HepG2 (cell line): ENCODE results near the gene MNX1. TPM values are rescaled to one million over a fixed set of nuclear protein-coding genes. Genes with fewer than 3 reads are reported as not detected.
A peak's percentile ranks its signal among the peaks of the same experiment; 100 is the strongest.

ENCODE experiments used
- ATAC-seq: fragments of 200-7000 bp; cut with Tn5 transposase; 3 replicates; pipeline ENCODE4 v1.9.1; 2020; ENCODE audit warnings: mild to moderate bottlenecking, moderate library complexity
- BruUV-seq: library from RNA; stranded (reverse); fragments of 400-500 nt; replicated peaks from 2 replicates; lab custom pipeline; 2021; lab: Mats Ljungman, UMichigan
- CTCF ChIA-PET: fragments of 300-600 bp; formaldehyde crosslinking; extraction: SDS; loops from one replicate; lab custom pipeline; 2021; ENCODE audit warnings: low total read pairs, inconsistent platforms, low intra/inter-chr PET ratio; lab: Yijun Ruan, JAX
- POLR2A ChIA-PET: fragments of 350-600 bp; sonication (Branson Sonifier 250); formaldehyde crosslinking; loops from one replicate; lab custom pipeline; 2020; ENCODE audit warnings: antibody characterized with exemption, inconsistent platforms; lab: Yijun Ruan, JAX
- DNase-seq: peaks from one replicate; pipeline ENCODE4 v3.0.0-alpha.2; 2015; ENCODE audit warnings: low spot score
- FAIRE-seq: peaks from 3 replicates; lab custom pipeline; 2011; peaks lifted over from hg19 to GRCh38; lab: Jason Lieb, UNC
- H2AFZ ChIP-seq: one replicate; pipeline ENCODE4 v1.6.1; 2011; ENCODE audit warnings: low read length, inconsistent platforms
- H3K27ac ChIP-seq: fragments of 300-600 bp; 3 replicates; pipeline ENCODE4 v1.8.0; 2011; ENCODE audit warnings: mixed run types, mild to moderate bottlenecking, mixed read lengths, low read length, inconsistent platforms; ENCODE audit not compliant: insufficient read depth; ENCODE audit errors: extremely low read length
- H3K27me3 ChIP-seq, 2 experiments: fragments of 200-600 bp in 1 of 2; 2 replicates in 1 of 2; 3 replicates in 1 of 2; pipeline versions ENCODE4 v1.6.0 to v1.8.0; 2011; ENCODE audit warnings: low read length in 2 of 2, mild to moderate bottlenecking in 2 of 2, moderate library complexity in 2 of 2, inconsistent platforms in 1 of 2; ENCODE audit not compliant: insufficient read depth in 2 of 2, control insufficient read depth in 1 of 2
- H3K36me3 ChIP-seq, 2 experiments: fragments of 200-600 bp in 1 of 2; replicated peaks in 1 of 2; 2 replicates in 1 of 2; 3 replicates in 1 of 2; pipeline versions ENCODE4 v1.5.1 to v1.8.0; 2011; ENCODE audit warnings: low read length in 2 of 2, inconsistent platforms in 1 of 2; ENCODE audit not compliant: insufficient read depth in 2 of 2, control insufficient read depth in 1 of 2
- H3K4me1 ChIP-seq: 2 replicates; pipeline ENCODE4 v1.5.1; 2012; ENCODE audit warnings: low read length, inconsistent platforms; ENCODE audit not compliant: insufficient read depth
- H3K4me2 ChIP-seq: 2 replicates; pipeline ENCODE4 v1.6.0; 2011; ENCODE audit warnings: low read depth, low read length, inconsistent platforms
- H3K4me3 ChIP-seq, 3 experiments: fragments of 200-600 bp in 1 of 3; sonication (generic), shearing (Covaris generic) in 1 of 3; replicated peaks in 1 of 3; 2 replicates each; pipeline ENCODE4 v1.5.1; 2011 to 2016; ENCODE audit warnings: low read length in 3 of 3, inconsistent platforms in 2 of 3, low read depth in 2 of 3, mild to moderate bottlenecking in 2 of 3, control low read depth in 1 of 3, mixed read lengths in 1 of 3; ENCODE audit not compliant: insufficient read depth in 1 of 3
- H3K79me2 ChIP-seq: one replicate; pipeline ENCODE4 v1.6.1; 2011; ENCODE audit warnings: low read length, inconsistent platforms; ENCODE audit not compliant: insufficient read depth
- H3K9ac ChIP-seq: 2 replicates; pipeline ENCODE4 v1.6.0; 2011; ENCODE audit warnings: mild to moderate bottlenecking, low read depth, low read length, inconsistent platforms; ENCODE audit not compliant: insufficient read depth
- H3K9me3 ChIP-seq: 2 replicates; pipeline ENCODE4 v1.5.1; 2012; ENCODE audit warnings: mild to moderate bottlenecking, low read length
- H4K20me1 ChIP-seq: 2 replicates; pipeline ENCODE4 v1.6.0; 2011; ENCODE audit warnings: inconsistent platforms, mild to moderate bottlenecking, low read length, moderate library complexity; ENCODE audit not compliant: insufficient read depth
- CBX2 ChIP-seq, 2 experiments: fragments of 200-600 bp in 1 of 2; sonication (generic); formaldehyde crosslinking in 1 of 2; IDR thresholded peaks; 2 replicates each; pipeline versions ENCODE4 v1.7.0 to v1.8.1; 2018 to 2022; ENCODE audit warnings: low read depth in 2 of 2, low read length in 1 of 2, mild to moderate bottlenecking in 1 of 2, missing genetic modification reagents in 1 of 2
- GABPA ChIP-seq, 2 experiments: IDR thresholded peaks; 2 replicates each; pipeline ENCODE4 v1.6.1; 2011 to 2016; ENCODE audit warnings: low read depth in 2 of 2, low read length in 1 of 2, missing biosample characterization in 1 of 2, missing genetic modification characterization in 1 of 2
- GABPB1 ChIP-seq: IDR thresholded peaks from 2 replicates; pipeline ENCODE4 v1.6.1; 2016; ENCODE audit warnings: mild to moderate bottlenecking, missing genetic modification reagents, moderate library complexity, missing compliant biosample characterization
- MNT ChIP-seq: fragments of 450-650 bp; IDR thresholded peaks from 2 replicates; pipeline ENCODE4 v1.6.1; 2016
- MXD4 ChIP-seq: IDR thresholded peaks from 2 replicates; pipeline ENCODE4 v1.6.1; 2016; ENCODE audit warnings: mild to moderate bottlenecking, missing biosample characterization, missing genetic modification reagents
- RNF2 ChIP-seq: fragments of 450-650 bp; conservative IDR thresholded peaks from 2 replicates; pipeline ENCODE4 v1.6.1; 2016; ENCODE audit warnings: low read depth
- TOPORS ChIP-seq: sonication (generic); formaldehyde crosslinking; IDR thresholded peaks from 2 replicates; pipeline ENCODE4 v1.8.0; 2023; ENCODE audit warnings: mild to moderate bottlenecking, missing genetic modification reagents
- ZBTB42 ChIP-seq: sonication (generic); formaldehyde crosslinking; IDR thresholded peaks from 2 replicates; pipeline ENCODE4 v1.5.0; 2020; ENCODE audit warnings: mild to moderate bottlenecking, missing genetic modification reagents
- ZFP91 ChIP-seq: sonication (generic); formaldehyde crosslinking; IDR thresholded peaks from 2 replicates; pipeline ENCODE4 v1.9.0; 2022; ENCODE audit warnings: missing genetic modification reagents, mild to moderate bottlenecking, borderline replicate concordance
- WGBS: methylation state at CpG from one replicate; pipeline ENCODE4 v1.1.6; 2017; ENCODE audit warnings: low lambda C conversion rate; 5-methylcytosine and 5-hydroxymethylcytosine counted together
- in situ Hi-C: cut with HindIII; loops from 2 replicates; pipeline ENCODE4 v1.10.0; 2017; ENCODE audit warnings: low pct_unique_long_range_greater_than_20kb; ENCODE audit not compliant: extremely low pct_ligation_motif_present
- intact Hi-C: fragments of 100-400 bp; cut with micrococcal nuclease; formaldehyde crosslinking; loops from one replicate; pipeline ENCODE4 v1.10.0; 2022; ENCODE audit not compliant: unreplicated experiment
- polyA plus RNA-seq, 8 experiments: library from polyadenylated mRNA; depleted of rRNA in 3 of 8; stranded (reverse) in 7 of 8; unstranded in 1 of 8; fragments of >200 nt; fragmentation: Illumina TruSeq in 4 of 8; extraction: Trizol in 4 of 8; gene quantifications; 2 replicates each; pipeline versions ENCODE4 v1.2.1 to v1.2.3, GENCODE V29; 2011 to 2016; ENCODE audit warnings: low read depth in 4 of 8, missing spikeins in 1 of 8, mixed read lengths in 1 of 8; ENCODE audit not compliant: insufficient read depth in 1 of 8
- total RNA-seq, 5 experiments: library from RNA; depleted of rRNA; stranded (reverse); fragments of >200 nt; fragmentation: Illumina TruSeq; extraction: Trizol; gene quantifications; 2 replicates each; pipeline ENCODE4 v1.2.3, GENCODE V29; 2016; ENCODE audit warnings: low read depth in 1 of 5
- TF ChIP-seq, protein P1 (sequence below): sonication (generic); formaldehyde crosslinking; IDR thresholded peaks from 2 replicates; pipeline ENCODE4 v1.4.0; 2020; ENCODE audit warnings: missing genetic modification reagents

The MNX1 gene
- total and polyA plus RNA-seq, 2 of the 13 experiments (the other 11 are each of a cell fraction or from before 2014, with no cell fraction given): 0.94 to 6.1 TPM

DNA sequence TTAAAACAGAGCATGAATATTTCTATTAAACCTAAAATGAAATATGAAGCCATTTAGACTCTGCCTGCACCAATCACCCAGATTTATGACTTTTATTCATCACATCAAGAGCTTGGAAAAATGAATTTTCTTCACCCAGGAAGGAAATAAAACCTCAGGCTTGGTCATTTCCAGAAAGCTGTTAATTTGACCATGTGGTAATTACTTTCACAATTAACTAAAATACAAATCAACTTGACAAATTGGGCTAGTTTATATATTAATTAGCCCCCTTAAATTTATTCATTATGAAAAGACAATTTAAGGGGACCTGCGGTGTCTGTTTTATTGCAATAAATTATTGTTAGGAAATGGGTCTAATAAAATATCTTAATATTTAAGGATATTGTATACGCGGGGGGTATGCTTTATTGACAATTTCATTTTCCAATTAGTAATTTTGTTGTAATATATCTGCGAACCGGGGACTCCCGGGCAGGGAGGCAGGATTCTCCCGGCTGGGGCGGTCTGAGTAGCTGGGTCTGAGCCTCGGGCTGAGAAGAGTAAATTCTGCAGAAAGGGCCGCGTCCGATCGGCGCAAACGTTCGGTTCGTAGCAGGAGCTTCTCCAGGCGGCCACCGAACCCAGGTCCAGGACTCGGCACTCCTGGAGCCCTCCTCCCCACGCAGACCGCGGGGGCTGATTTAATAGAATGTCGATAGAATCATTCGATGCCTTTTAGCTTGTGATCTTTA lies 9.4 kb upstream of the MNX1 start:
- ATAC-seq (no peak), DNase-seq (no peak), FAIRE-seq (no peak)
- POLR2A ChIA-PET: no interaction called here
- Histone ChIP-seq H3K79me2 (no peaks in the 10 kb centered on the region), H3K9me3 (no peaks in the 10 kb centered on the region), H4K20me1 (peaks cover 8% of the 10 kb centered on the region; the same call in 1 of the 2 replicates), H2AFZ (no peak overlapping the region), H3K27ac (no peak overlapping the region), H3K4me1 (peaks cover 42% of the 10 kb centered on the region), H3K36me3 (no peaks in the 10 kb centered on the region), H3K4me2 (no peak overlapping the region), H3K9ac (no peak overlapping the region), H3K4me3 (no peak overlapping the region; a peak in 1 of 6 replicates), H3K27me3 (peaks cover 20 to 96% of the 10 kb centered on the region in 2 experiments; a peak in 4 of 5 replicates)
- CTCF ChIA-PET: no interaction called here
- no TSS peak for BruUV-seq
- 58% methylated on average over 24 of the region's 25 CpGs for WGBS
- in situ Hi-C loops (no loop called here), intact Hi-C loops (loop anchor here (10.0 kb wide), 1 partner anchor 115 kb away; the partner anchor contains the start of gene UBE3C)
- peak; percentile 52; the same call in 1 of the 2 replicates for TF ChIP-seq CBX2 (IDR thresholded peaks at IDR 0.05; ENCODE audit: low read depth, low read length)
- no peak for TF ChIP-seq CBX2 (CRISPR knock-in tag; IDR thresholded peaks at IDR 0.05; ENCODE audit: low read depth)
- TF ChIP-seq RNF2: 0 out of 2 replicates have a peak, but pooled peaks have one; percentile 41
- no peak for TF ChIP-seq MXD4 (CRISPR knock-in tag)

DNA sequence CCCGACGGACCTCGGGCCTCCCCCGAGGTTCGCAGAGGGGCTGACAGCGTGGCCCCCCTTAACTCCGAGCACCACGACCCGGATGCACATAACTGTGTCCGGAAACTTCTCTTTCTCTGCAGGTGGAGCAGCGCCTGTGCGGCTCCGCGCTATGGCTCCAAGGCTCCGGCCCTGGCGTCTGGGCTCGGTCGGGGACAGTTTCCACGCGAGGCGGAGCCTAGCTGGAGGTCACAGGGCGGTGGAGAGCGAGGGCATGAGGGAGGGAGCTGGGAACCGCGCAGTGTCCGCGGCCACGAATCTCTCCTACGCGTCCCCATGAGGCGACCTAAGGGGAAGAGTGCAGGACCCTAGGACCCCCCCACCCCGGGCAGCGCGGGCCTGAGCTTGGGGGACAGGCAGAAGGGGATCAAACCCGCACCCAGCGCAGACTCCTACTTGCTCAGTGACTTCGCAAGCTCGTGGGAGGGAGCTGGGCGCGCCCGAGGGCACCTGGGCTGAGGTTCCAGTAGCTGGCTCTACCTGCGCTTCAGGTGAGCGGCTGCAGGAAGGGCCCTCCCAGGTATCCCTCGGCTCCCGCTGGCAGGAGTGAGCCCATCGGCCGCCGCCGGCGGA lies 8.6 kb upstream of the MNX1 start:
- ATAC-seq (no peak), DNase-seq (no peak), FAIRE-seq (no peak)
- in situ Hi-C loops: no loop called here
- no TSS peak for BruUV-seq
- 17% methylated on average over 17 of the region's 50 CpGs for WGBS
- Histone ChIP-seq H3K4me3 (peak overlapping the region; percentile 7 to 39 (median 14); a peak in 3 of 6 replicates), H3K79me2 (no peaks in the 10 kb centered on the region), H4K20me1 (peaks cover 8% of the 10 kb centered on the region; the same call in 1 of the 2 replicates), H3K27me3 (peaks cover 23 to 95% of the 10 kb centered on the region in 2 experiments), H3K4me2 (peak overlapping the region; percentile 51), H3K27ac (no peak overlapping the region), H2AFZ (no peak overlapping the region), H3K36me3 (no peaks in the 10 kb centered on the region), H3K9me3 (no peaks in the 10 kb centered on the region), H3K4me1 (peaks cover 49% of the 10 kb centered on the region), H3K9ac (no peak overlapping the region)
- ChIA-PET POLR2A (no interaction called here), CTCF (no interaction called here)
- intact Hi-C loops: loop anchor here (10.0 kb wide), 1 partner anchor 116 kb away; the partner anchor contains the start of gene UBE3C
- TF ChIP-seq MNT: no peak
- TF ChIP-seq GABPA (IDR thresholded peaks at IDR 0.05; ENCODE audit: low read depth, low read length): 0 out of 2 replicates have a peak, but pooled peaks have one; percentile 21
- TF ChIP-seq GABPA (CRISPR knock-in tag; IDR thresholded peaks at IDR 0.05; ENCODE audit: low read depth): peak; percentile 47
- TF ChIP-seq, protein P1, sequence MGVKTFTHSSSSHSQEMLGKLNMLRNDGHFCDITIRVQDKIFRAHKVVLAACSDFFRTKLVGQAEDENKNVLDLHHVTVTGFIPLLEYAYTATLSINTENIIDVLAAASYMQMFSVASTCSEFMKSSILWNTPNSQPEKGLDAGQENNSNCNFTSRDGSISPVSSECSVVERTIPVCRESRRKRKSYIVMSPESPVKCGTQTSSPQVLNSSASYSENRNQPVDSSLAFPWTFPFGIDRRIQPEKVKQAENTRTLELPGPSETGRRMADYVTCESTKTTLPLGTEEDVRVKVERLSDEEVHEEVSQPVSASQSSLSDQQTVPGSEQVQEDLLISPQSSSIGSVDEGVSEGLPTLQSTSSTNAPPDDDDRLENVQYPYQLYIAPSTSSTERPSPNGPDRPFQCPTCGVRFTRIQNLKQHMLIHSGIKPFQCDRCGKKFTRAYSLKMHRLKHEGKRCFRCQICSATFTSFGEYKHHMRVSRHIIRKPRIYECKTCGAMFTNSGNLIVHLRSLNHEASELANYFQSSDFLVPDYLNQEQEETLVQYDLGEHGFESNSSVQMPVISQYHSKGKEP (CRISPR knock-in tag): no peak
- TF ChIP-seq TOPORS (CRISPR knock-in tag): no peak
- no peak for TF ChIP-seq ZBTB42 (CRISPR knock-in tag)
- peak; percentile 42; the same call in 1 of the 2 replicates for TF ChIP-seq GABPB1 (CRISPR knock-in tag)
- TF ChIP-seq ZFP91 (CRISPR knock-in tag): peak; percentile 22; the same call in 1 of the 2 replicates
